SU-DHL-6 (cell line): ENCODE data around the gene OXGR1.

Source experiments
- H2AFZ ChIP-seq: fragments of 200-600 bp; sonication (generic); 2 replicates; pipeline ENCODE4 v1.6.1; 2014; ENCODE audit warnings: low read depth, mild to moderate bottlenecking, moderate library complexity, mixed read lengths, antibody characterized with exemption, low read length; ENCODE audit not compliant: severe bottlenecking
- H3F3A ChIP-seq: fragments of 200-600 bp; shearing (Covaris generic); 2 replicates; pipeline ENCODE4 v1.6.0; 2016; ENCODE audit warnings: antibody characterized with exemption, mild to moderate bottlenecking; ENCODE audit not compliant: insufficient read depth
- H3K27ac ChIP-seq: fragments of 200-600 bp; sonication (generic); 2 replicates; pipeline ENCODE4 v1.5.1; 2016; ENCODE audit warnings: low read depth, mild to moderate bottlenecking, low read length, moderate library complexity, mixed read lengths
- H3K27me3 ChIP-seq: fragments of 200-600 bp; sonication (generic), shearing (Covaris generic); 2 replicates; pipeline ENCODE4 v1.6.0; 2014; ENCODE audit warnings: mild to moderate bottlenecking, low read length
- H3K36me3 ChIP-seq: fragments of 200-600 bp; sonication (generic); 2 replicates; pipeline ENCODE4 v1.6.1; 2014; ENCODE audit warnings: mild to moderate bottlenecking, low read length, mixed read lengths
- H3K4me2 ChIP-seq: fragments of 300-600, 200-600 bp; shearing (Covaris generic), sonication (generic); 2 replicates; pipeline ENCODE4 v1.6.0; 2014; ENCODE audit warnings: low read length, low read depth, mild to moderate bottlenecking; ENCODE audit not compliant: poor library complexity, severe bottlenecking
- H3K4me3 ChIP-seq: fragments of 200-600 bp; sonication (generic); 2 replicates; pipeline ENCODE4 v1.5.1; 2014; ENCODE audit warnings: antibody characterized with exemption, low read length, mild to moderate bottlenecking, mixed read lengths; ENCODE audit not compliant: insufficient read depth, poor library complexity, severe bottlenecking
- H3K79me2 ChIP-seq: fragments of 200-600 bp; sonication (generic); 2 replicates; pipeline ENCODE4 v1.6.1; 2014; ENCODE audit warnings: mild to moderate bottlenecking, low read length, moderate library complexity; ENCODE audit not compliant: insufficient read depth
- H3K9ac ChIP-seq: fragments of 200-600 bp; sonication (generic); 2 replicates; pipeline ENCODE4 v1.7.0; 2014; ENCODE audit warnings: mild to moderate bottlenecking, low read length
- H3K9me2 ChIP-seq: fragments of 200-600 bp; sonication (generic); replicated peaks from 2 replicates; pipeline ENCODE4 v1.6.1; 2014; ENCODE audit warnings: low read length; ENCODE audit not compliant: insufficient read depth
- H3K9me3 ChIP-seq: fragments of 200-600 bp; sonication (generic); 2 replicates; pipeline ENCODE4 v1.6.1; 2014; ENCODE audit warnings: low read length, mixed read lengths; ENCODE audit not compliant: insufficient read depth
- H4K20me1 ChIP-seq: fragments of 200-600 bp; sonication (generic); 2 replicates; pipeline ENCODE4 v1.6.1; 2014; ENCODE audit warnings: low read depth, mild to moderate bottlenecking, antibody characterized with exemption, low read length, moderate library complexity, mixed read lengths
- CTCF ChIP-seq: fragments of 200-600 bp; sonication (generic); IDR thresholded peaks from one replicate; pipeline ENCODE4 v1.5.1; 2017; ENCODE audit warnings: antibody characterized with exemption, mild to moderate bottlenecking, low read length, moderate library complexity; ENCODE audit not compliant: insufficient read depth, poor library complexity, severe bottlenecking
- EZH2phosphoT487 ChIP-seq: fragments of 200-600 bp; sonication (generic), shearing (Covaris generic); conservative IDR thresholded peaks from 2 replicates; pipeline ENCODE4 v1.6.1; 2018; ENCODE audit warnings: mild to moderate bottlenecking, antibody characterized with exemption, low read length, moderate library complexity, mixed read lengths

Gene OXGR1

DNA sequence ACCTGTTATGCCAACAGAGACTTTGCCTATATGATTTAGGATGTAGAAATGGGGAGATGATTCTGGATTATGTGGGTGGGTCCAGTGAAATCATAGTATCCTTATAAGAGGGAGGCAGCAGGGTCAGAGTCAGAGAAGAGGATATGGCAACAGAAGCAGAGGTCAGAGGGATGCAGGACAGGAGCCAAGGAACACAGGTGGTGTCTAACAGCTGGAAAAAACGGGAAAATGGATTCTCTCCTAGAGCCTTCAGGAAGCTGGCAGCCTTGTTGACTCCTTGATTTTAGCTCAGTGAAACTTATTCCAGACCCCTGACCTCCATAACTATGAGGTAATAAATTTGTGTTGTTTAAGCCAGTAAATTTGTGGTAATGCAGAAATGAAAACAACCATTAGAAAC, 28.8 kb upstream of the OXGR1 start:
- H2AFZ ChIP-seq = no peak overlapping the region
- H3K9me2 ChIP-seq = no peaks in the 10 kb centered on the region
- H3K9me3 ChIP-seq = no peaks in the 10 kb centered on the region
- no peaks in the 10 kb centered on the region for H3F3A ChIP-seq
- no peaks in the 10 kb centered on the region for H3K36me3 ChIP-seq
- H3K27me3 ChIP-seq = no peaks in the 10 kb centered on the region
- H3K4me3 ChIP-seq = no peak overlapping the region
- H3K27ac ChIP-seq = no peak overlapping the region
- H3K4me2 ChIP-seq = no peak overlapping the region
- no peak overlapping the region for H3K9ac ChIP-seq
- TF ChIP-seq CTCF = no peak
- no peak for TF ChIP-seq EZH2phosphoT487
- H3K79me2 ChIP-seq = no peaks in the 10 kb centered on the region
- H4K20me1 ChIP-seq = no peaks in the 10 kb centered on the region

GRCh38 chr13:97021241-97021640, 27.0 kb upstream of the OXGR1 start:
- H3K36me3 ChIP-seq = no peaks in the 10 kb centered on the region
- H3K27ac ChIP-seq = no peak overlapping the region
- no peaks in the 10 kb centered on the region for H3K27me3 ChIP-seq
- H3K4me2 ChIP-seq = no peak overlapping the region
- no peaks in the 10 kb centered on the region for H3K9me3 ChIP-seq
- H3K9ac ChIP-seq = no peak overlapping the region
- no peaks in the 10 kb centered on the region for H3K9me2 ChIP-seq
- H3K79me2 ChIP-seq = no peaks in the 10 kb centered on the region
- TF ChIP-seq CTCF (no peak), EZH2phosphoT487 (no peak)
- H3K4me3 ChIP-seq = no peak overlapping the region
- no peak overlapping the region for H2AFZ ChIP-seq
- H4K20me1 ChIP-seq = no peaks in the 10 kb centered on the region
- H3F3A ChIP-seq = no peaks in the 10 kb centered on the region

DNA sequence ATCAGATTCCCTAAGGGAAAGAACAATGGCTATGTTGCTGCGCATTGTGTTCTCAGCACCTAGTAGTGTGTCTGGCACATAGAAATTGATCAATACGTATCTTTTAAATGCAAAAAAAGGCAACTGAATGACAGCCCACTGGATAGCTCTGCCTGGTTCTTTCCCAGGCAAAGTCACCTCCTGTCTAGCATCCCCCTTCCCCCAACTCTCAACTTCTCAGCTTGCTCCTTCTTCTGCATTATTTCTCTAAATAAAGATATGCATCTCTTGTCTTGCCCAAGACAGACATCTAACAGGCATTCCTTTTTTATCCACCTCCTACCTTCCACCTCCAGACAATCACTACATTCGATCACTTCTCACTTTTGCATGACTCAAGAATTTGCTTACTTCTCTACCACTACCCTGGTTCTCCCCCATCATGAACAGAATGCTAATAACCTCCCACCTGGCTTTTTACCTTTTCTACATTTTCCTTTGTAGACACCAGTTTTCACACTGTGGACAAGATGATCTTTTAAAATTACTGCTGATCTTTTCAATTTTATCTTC, 26.5 kb upstream of the OXGR1 start:
- Histone ChIP-seq H2AFZ (no peak overlapping the region), H4K20me1 (no peaks in the 10 kb centered on the region), H3K4me3 (no peak overlapping the region), H3K27ac (no peak overlapping the region), H3K36me3 (no peaks in the 10 kb centered on the region), H3K27me3 (no peaks in the 10 kb centered on the region), H3F3A (no peaks in the 10 kb centered on the region), H3K4me2 (no peak overlapping the region), H3K79me2 (no peaks in the 10 kb centered on the region), H3K9ac (no peak overlapping the region), H3K9me2 (no peaks in the 10 kb centered on the region), H3K9me3 (no peaks in the 10 kb centered on the region)
- TF ChIP-seq CTCF (no peak), EZH2phosphoT487 (no peak)
